HK-2 (cell line): ENCODE data around the gene CHAD.
"Not testable (repeated sequence)": the region's sequence is repeated elsewhere in the genome, so short reads cannot be mapped to it uniquely, and the experiment has no call there.

ENCODE experiments used
- DNase-seq: peaks from one replicate; pipeline ENCODE4 v3.0.0-alpha.2; 2018; ENCODE audit not compliant: unreplicated experiment

Gene CHAD

GRCh38 chr17:50495217-50495823 lies 26.6 kb upstream of the CHAD start:
- DNase-seq = no peak

DNA sequence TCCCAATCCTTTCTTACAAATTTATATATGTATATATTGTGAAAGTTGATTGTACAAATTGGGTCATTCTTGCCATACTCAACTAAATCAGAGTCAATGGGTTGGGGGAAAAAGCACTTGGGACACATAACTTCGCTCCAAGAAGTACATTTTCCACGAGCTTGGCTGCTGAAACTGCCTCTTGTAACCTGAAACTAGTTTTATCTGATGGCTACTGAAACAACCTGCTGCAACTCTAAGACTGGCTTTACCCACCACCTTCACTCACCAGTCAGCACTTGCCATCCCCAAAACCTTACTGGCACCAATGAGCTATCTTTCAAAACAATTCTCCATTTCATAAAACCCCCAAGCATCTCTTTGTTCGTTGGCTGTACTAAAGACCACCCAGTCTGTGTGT lies 25.1 kb upstream of the CHAD start:
- no peak for DNase-seq

- DNase-seq = no peak
Measured at GRCh38 chr17:50492214-50492613, 23.5 kb upstream of the CHAD start.

- DNase-seq = no peak
Measured at GRCh38 chr17:50491505-50491904, 22.8 kb upstream of the CHAD start.

DNA sequence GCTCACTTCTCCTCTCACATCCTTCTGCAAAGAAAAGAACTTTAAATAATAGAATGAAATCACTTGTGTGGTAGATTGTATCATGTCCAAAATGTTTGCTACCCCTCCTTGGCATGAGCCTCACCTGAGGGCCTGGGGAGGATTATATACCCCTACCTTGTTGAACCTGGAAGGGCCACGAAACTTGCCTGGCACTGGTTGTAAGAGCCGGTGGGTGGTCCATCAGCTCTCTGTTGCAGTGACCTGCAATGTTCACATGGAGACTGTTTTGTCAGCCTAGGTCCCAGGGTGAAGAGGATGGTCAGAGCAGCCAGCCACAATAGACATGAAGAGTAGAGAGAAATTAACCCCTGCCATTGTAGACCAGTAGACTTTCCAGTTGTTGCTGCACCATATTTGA lies 20.2 kb upstream of the CHAD start:
- no peak for DNase-seq

- no peak for DNase-seq
Measured at GRCh38 chr17:50487213-50488096, 18.8 kb upstream of the CHAD start.

- DNase-seq = no peak
Measured at GRCh38 chr17:50484386-50485155, 15.9 kb upstream of the CHAD start.

GRCh38 chr17:50483266-50483665 lies 14.6 kb upstream of the CHAD start:
- no peak for DNase-seq

DNA sequence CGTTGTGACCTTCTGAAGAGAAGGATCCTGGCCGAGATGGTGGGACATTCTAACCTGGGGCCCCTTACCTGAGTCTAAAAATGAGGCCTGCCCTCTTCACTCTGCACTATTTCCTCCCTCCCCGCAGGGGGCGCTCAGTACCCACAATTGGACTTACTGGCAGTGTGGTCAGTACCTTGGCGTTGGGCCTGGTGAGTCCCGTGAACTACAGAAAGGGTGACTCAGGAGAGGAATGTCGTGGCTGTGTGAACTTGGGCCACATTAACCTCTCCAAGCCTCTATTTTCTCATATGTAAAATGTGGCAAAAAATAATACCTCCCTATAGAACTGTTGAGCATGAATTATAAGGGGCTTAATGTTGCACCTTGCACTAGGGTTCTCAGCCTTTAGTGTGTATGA lies 13.8 kb upstream of the CHAD start:
- DNase-seq = peak; percentile 94

- DNase-seq = no peak
Measured at GRCh38 chr17:50482110-50482509, 13.4 kb upstream of the CHAD start.

DNA sequence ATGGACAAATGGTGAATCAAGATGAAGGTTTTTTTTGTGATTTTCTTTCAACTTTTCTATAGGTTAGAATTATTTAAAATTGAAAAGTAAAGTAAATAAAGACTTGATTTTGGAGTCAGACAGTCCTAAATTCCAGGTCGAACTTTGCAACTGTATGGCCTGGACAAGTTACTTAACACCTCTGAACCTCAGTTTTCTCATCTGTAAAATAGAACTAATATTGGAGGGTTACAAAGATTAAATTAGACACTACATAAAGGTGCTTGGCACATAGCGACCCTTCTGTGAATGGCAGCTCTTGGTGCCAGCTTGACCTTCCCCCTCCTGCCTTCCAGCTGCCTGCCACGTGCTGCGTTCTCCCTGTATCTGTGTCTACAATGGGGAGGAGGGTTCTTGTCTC lies 13.0 kb upstream of the CHAD start:
- no peak for DNase-seq

GRCh38 chr17:50480854-50481490 lies 12.3 kb upstream of the CHAD start:
- no peak for DNase-seq

DNA sequence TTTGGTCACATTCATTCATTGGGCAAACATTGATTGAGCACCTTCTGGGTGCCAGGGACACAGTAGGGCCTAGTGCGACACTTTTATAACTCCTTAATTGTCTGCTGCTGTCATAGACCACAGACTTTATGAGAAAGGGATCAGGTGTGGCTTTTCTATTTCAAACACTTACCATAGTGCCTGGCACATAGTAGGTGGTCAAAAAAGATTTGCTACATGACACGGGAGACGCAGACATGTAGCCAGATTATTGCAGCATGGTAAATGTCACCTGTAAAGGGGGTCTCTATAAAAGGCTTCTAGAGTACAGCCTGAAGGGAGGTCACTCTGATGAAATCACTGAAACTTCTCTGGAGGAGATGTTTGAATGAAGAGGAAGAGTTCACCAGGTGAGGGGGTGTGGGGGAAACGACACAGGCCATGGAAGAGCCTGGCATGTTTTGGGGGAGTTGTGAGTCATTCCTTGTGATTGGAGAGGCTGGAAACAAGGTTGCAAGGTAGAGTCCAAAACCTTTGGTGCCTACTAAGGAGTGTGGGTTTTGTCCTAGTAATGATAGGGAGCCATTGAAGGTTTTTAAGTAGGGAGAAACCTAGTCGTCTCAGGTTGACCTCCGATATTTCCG lies 11.6 kb upstream of the CHAD start:
- no peak for DNase-seq

DNA sequence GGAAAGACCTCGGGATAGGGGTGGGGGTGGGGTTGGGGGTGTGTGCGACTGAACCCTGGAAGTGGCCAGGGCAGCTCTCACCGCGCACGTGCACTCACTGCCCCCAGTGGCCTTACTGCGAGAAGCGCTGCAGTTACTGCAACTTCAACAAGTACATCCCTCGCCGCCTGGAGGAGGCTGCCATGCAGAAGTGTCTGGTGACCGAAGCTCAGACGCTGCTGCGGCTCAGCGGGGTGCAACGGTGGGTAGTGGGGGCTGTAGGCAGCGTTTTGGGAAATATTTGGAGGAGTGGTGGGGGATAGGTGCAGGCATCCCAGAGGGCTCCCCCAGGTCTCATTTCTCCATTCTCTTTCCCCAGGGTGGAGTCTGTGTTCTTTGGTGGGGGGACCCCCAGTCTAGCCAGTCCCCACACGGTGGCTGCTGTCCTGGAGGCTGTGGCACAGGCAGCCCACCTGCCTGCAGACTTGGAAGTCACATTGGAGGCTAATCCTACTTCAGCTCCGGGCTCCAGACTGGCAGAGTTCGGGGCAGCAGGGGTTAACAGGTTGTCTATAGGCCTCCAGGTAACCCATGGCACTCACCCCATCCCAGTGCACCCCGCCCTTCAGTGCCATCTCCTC lies 11.0 kb upstream of the CHAD start:
- DNase-seq = peak; percentile 75

DNA sequence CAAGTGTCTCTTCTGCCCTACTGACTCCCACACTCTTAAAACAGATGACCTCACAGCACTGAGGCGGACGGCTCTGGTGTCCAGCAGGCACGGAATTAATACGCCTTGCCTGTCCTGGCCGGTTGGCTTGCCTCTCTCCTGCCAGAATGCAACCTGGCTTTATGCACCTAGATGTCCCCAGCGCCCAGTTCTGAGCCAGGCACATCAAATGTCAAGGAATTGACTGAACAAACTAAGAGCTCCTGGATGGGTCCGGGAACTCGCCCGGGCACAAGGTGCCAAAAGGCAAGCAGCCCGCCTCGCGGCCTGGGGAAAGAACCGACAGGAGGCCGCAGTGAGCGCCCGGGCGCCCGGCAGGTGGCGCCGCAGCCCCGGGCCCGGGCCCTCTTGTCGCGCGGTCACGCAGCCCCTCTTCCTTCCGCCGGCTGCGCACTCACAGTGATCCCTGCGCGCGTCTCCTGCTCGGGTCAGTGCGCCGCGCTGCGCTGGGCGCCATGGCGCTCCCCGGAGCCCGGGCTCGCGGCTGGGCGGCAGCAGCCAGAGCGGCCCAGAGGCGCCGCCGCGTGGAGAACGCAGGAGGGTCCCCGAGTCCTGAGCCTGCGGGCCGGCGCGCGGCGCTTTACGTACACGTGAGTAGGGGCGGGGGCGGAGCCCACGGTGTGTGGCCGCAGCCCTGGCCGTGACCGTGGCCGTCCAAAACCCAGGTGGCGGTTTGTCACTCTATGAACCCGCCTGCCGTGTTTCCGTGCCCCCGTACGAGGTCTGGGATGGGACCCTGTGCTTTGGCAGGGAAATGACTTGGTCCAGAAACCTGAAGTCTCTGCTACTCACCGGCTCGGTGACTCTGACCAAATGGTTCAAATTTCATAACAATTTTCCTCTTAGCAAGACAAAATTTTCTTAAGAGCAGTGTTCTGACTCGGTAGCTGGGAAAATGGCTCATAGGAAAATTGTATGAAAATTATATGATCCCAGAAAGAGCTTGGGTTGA lies 10.0 kb upstream of the CHAD start, which contains the start of gene RSAD1:
TSS of gene RSAD1 (plus strand) at position 470 of the 991 bp plus-strand sequence. CDS start at position 495, 25 bp downstream.
- DNase-seq = peak; percentile 91

GRCh38 chr17:50477976-50478375 lies 9.3 kb upstream of the CHAD start:
- no peak for DNase-seq

DNA sequence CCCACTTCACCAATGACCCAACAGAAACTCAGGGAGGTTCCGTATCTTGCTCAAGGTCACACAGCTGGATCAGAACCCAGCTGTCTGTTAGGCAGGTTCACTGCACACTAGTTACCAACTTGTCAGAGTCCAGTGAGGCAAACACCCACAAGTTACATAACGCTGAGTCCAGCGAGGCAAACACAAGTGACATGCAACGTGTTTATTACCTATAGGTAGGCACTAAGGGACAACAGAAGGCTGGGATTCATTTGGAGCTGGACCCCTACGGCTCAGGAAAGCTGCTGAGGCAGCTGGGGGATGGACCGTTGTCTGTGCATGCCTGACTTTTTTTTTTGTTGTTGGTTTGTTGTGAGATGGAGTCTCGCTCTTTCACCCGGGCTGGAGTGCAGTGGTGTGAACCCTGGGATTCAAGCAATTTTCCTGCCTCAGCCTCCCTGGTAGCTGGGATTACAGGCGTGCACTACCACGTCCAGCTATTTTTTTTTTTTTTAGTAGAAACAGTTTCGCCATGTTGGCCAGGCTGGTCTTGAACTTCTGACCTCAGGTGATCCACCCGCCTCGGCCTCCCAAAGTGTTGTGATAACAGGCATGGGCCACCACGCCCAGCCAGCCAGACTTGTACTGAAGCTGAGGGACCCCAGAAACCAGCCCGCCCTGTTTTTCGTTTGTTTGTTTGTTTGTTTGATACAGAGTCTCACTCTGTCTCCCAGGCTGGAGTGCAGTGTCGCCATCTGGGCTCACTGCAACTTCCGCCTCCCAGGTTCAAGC lies 8.1 kb upstream of the CHAD start:
- DNase-seq = no peak

GRCh38 chr17:50475775-50476544 lies 7.3 kb upstream of the CHAD start:
- not testable (repeated sequence) for DNase-seq
